SU-DHL-6 (cell line): ENCODE data around the gene PCGF5.

ENCODE experiments used
- H2AFZ ChIP-seq: fragments of 200-600 bp; sonication (generic); 2 replicates; pipeline ENCODE4 v1.6.1; 2014; ENCODE audit warnings: low read depth, mild to moderate bottlenecking, moderate library complexity, mixed read lengths, antibody characterized with exemption, low read length; ENCODE audit not compliant: severe bottlenecking
- H3F3A ChIP-seq: fragments of 200-600 bp; shearing (Covaris generic); 2 replicates; pipeline ENCODE4 v1.6.0; 2016; ENCODE audit warnings: antibody characterized with exemption, mild to moderate bottlenecking; ENCODE audit not compliant: insufficient read depth
- H3K27ac ChIP-seq: fragments of 200-600 bp; sonication (generic); 2 replicates; pipeline ENCODE4 v1.5.1; 2016; ENCODE audit warnings: low read depth, mild to moderate bottlenecking, low read length, moderate library complexity, mixed read lengths
- H3K27me3 ChIP-seq: fragments of 200-600 bp; sonication (generic), shearing (Covaris generic); 2 replicates; pipeline ENCODE4 v1.6.0; 2014; ENCODE audit warnings: mild to moderate bottlenecking, low read length
- H3K36me3 ChIP-seq: fragments of 200-600 bp; sonication (generic); 2 replicates; pipeline ENCODE4 v1.6.1; 2014; ENCODE audit warnings: mild to moderate bottlenecking, low read length, mixed read lengths
- H3K4me2 ChIP-seq: fragments of 300-600, 200-600 bp; shearing (Covaris generic), sonication (generic); 2 replicates; pipeline ENCODE4 v1.6.0; 2014; ENCODE audit warnings: low read length, low read depth, mild to moderate bottlenecking; ENCODE audit not compliant: poor library complexity, severe bottlenecking
- H3K4me3 ChIP-seq: fragments of 200-600 bp; sonication (generic); 2 replicates; pipeline ENCODE4 v1.5.1; 2014; ENCODE audit warnings: antibody characterized with exemption, low read length, mild to moderate bottlenecking, mixed read lengths; ENCODE audit not compliant: insufficient read depth, poor library complexity, severe bottlenecking
- H3K79me2 ChIP-seq: fragments of 200-600 bp; sonication (generic); 2 replicates; pipeline ENCODE4 v1.6.1; 2014; ENCODE audit warnings: mild to moderate bottlenecking, low read length, moderate library complexity; ENCODE audit not compliant: insufficient read depth
- H3K9ac ChIP-seq: fragments of 200-600 bp; sonication (generic); 2 replicates; pipeline ENCODE4 v1.7.0; 2014; ENCODE audit warnings: mild to moderate bottlenecking, low read length
- H3K9me2 ChIP-seq: fragments of 200-600 bp; sonication (generic); replicated peaks from 2 replicates; pipeline ENCODE4 v1.6.1; 2014; ENCODE audit warnings: low read length; ENCODE audit not compliant: insufficient read depth
- H3K9me3 ChIP-seq: fragments of 200-600 bp; sonication (generic); 2 replicates; pipeline ENCODE4 v1.6.1; 2014; ENCODE audit warnings: low read length, mixed read lengths; ENCODE audit not compliant: insufficient read depth
- H4K20me1 ChIP-seq: fragments of 200-600 bp; sonication (generic); 2 replicates; pipeline ENCODE4 v1.6.1; 2014; ENCODE audit warnings: low read depth, mild to moderate bottlenecking, antibody characterized with exemption, low read length, moderate library complexity, mixed read lengths
- EZH2phosphoT487 ChIP-seq: fragments of 200-600 bp; sonication (generic), shearing (Covaris generic); conservative IDR thresholded peaks from 2 replicates; pipeline ENCODE4 v1.6.1; 2018; ENCODE audit warnings: mild to moderate bottlenecking, antibody characterized with exemption, low read length, moderate library complexity, mixed read lengths
- TF ChIP-seq, protein P1 (sequence below): fragments of 200-600 bp; sonication (generic); IDR thresholded peaks from one replicate; pipeline ENCODE4 v1.5.1; 2017; ENCODE audit warnings: antibody characterized with exemption, mild to moderate bottlenecking, low read length, moderate library complexity; ENCODE audit not compliant: insufficient read depth, poor library complexity, severe bottlenecking

Gene PCGF5

DNA sequence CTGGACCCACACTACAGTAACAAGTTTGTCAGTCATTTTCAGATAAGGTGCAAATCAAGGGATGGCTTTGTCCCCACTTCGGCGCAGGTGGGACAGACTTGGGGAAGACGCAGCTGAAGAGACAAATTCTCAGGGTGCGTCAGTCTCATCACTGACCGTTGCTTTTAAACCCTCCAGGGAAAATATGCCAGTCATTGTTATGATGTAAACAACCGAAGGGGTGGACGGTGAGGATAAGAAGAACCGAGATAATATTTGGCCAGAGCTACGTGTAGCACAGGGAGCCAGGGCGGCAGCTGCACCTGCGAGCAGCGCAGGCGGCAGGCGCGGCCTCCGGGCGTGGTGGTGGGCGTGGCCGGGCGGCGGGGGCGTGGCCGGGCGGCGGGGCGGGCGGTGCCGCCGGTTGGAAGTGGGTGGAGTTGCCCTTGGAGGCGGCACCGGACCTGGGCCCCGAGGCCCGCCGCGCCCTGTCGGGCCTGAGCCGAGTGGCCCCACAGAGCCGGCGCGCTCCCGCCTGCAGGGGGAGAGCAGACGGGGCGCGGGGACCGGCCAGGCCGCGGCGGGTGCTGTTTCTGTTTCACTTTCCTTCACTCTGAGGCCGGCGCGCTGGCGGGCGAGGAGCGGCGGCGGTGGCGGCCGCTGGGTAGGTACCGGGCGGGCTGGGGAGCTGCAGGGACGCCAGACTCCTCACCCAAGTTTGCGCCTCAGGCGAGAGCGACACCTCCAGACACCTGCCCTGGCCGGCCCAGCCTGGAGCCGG, at the start of gene PCGF5:
TSS of gene PCGF5 (plus strand) at position 470 of the 760 bp plus-strand sequence. CDS start 2,209 bp downstream, outside the sequence.
- Histone ChIP-seq H3K79me2 (no peaks in the 10 kb centered on the region), H3K4me2 (peak within 1 kb of the TSS; percentile 55), H3K9me2 (no peaks in the 10 kb centered on the region), H3K9ac (peak within 1 kb of the TSS; percentile 79), H3K27me3 (no peaks in the 10 kb centered on the region), H2AFZ (peak within 1 kb of the TSS; percentile 96), H4K20me1 (peaks cover 4% of the 10 kb centered on the region; the same call in 1 of the 2 replicates), H3K4me3 (peak within 1 kb of the TSS; percentile 68), H3F3A (peaks cover 6% of the 10 kb centered on the region; the same call in 1 of the 2 replicates), H3K36me3 (no peaks in the 10 kb centered on the region), H3K9me3 (no peaks in the 10 kb centered on the region), H3K27ac (no peak within 1 kb of the TSS)
- TF ChIP-seq, protein P1, sequence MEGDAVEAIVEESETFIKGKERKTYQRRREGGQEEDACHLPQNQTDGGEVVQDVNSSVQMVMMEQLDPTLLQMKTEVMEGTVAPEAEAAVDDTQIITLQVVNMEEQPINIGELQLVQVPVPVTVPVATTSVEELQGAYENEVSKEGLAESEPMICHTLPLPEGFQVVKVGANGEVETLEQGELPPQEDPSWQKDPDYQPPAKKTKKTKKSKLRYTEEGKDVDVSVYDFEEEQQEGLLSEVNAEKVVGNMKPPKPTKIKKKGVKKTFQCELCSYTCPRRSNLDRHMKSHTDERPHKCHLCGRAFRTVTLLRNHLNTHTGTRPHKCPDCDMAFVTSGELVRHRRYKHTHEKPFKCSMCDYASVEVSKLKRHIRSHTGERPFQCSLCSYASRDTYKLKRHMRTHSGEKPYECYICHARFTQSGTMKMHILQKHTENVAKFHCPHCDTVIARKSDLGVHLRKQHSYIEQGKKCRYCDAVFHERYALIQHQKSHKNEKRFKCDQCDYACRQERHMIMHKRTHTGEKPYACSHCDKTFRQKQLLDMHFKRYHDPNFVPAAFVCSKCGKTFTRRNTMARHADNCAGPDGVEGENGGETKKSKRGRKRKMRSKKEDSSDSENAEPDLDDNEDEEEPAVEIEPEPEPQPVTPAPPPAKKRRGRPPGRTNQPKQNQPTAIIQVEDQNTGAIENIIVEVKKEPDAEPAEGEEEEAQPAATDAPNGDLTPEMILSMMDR = no peak
- TF ChIP-seq EZH2phosphoT487 = no peak

DNA sequence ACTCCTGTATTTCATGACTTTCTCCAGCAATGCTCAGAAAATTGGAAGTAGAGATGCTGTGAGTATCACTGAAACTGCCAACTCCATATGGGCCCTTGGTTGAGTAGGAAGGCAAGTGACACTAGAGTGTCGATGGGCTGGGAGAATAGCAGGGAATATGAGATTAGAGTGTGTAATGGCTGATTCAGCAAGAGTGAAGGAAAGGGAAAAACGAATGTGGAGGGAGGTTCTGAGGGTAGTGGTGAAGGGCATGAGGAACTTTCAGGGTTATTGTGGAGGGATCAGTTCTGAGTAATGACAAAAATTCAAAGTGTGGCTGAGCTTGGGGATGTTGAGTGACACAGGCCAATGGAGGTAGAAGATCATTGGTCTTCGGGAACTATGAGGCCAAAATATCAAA, 49.0 kb upstream of the PCGF5 start:
- Histone ChIP-seq H3K9me3 (no peaks in the 10 kb centered on the region), H3K27ac (no peak overlapping the region), H3K79me2 (no peaks in the 10 kb centered on the region)

DNA sequence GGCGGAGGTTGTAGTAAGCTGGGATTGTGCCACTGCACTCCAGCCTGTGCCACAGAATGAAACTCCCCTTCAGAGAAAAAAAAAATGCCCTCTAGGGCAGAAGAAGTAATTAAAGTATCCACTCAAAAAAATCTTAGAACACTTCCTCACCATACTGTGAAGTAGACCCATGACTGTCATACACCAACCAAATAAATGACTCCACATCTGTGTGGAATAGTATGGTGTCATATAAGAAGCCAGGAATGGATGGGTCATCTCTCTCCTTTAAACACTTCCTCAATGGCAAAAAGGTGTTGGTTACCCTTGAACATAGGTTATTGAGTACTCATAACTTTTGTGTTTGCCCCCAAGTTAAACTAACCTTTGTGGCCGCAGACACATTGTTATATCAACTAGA, 48.1 kb upstream of the PCGF5 start:
- Histone ChIP-seq H3K9me2 (no peaks in the 10 kb centered on the region), H3F3A (no peaks in the 10 kb centered on the region), H2AFZ (no peak overlapping the region), H3K9ac (no peak overlapping the region), H3K4me2 (no peak overlapping the region), H3K27me3 (no peaks in the 10 kb centered on the region), H3K36me3 (no peaks in the 10 kb centered on the region), H3K4me3 (no peak overlapping the region), H3K79me2 (no peaks in the 10 kb centered on the region), H3K27ac (no peak overlapping the region), H4K20me1 (no peaks in the 10 kb centered on the region), H3K9me3 (no peaks in the 10 kb centered on the region)
- TF ChIP-seq EZH2phosphoT487 = no peak
- TF ChIP-seq, protein P1 = no peak

More for the DNA sequence above, 49.0 kb upstream of the PCGF5 start:
- no peaks in the 10 kb centered on the region for H3K27me3 ChIP-seq
- no peak overlapping the region for H3K4me2 ChIP-seq
- no peaks in the 10 kb centered on the region for H4K20me1 ChIP-seq
- H3K9me2 ChIP-seq = no peaks in the 10 kb centered on the region
- H3K36me3 ChIP-seq = no peaks in the 10 kb centered on the region
- no peak overlapping the region for H3K9ac ChIP-seq
- TF ChIP-seq EZH2phosphoT487 = no peak
- TF ChIP-seq, protein P1 = no peak
- H2AFZ ChIP-seq = no peak overlapping the region
- no peaks in the 10 kb centered on the region for H3F3A ChIP-seq
- no peak overlapping the region for H3K4me3 ChIP-seq
